ENCODE results near the gene USP15. TPM values are rescaled to one million over a fixed set of nuclear protein-coding genes. Genes with fewer than 3 reads are reported as not detected.

USP15 gene
- total and polyA plus RNA-seq, 2 of the 8 experiments (the other 6 are each of a cell fraction or from before 2014, with no cell fraction given), result 12.7 to 38.6 TPM

DNA sequence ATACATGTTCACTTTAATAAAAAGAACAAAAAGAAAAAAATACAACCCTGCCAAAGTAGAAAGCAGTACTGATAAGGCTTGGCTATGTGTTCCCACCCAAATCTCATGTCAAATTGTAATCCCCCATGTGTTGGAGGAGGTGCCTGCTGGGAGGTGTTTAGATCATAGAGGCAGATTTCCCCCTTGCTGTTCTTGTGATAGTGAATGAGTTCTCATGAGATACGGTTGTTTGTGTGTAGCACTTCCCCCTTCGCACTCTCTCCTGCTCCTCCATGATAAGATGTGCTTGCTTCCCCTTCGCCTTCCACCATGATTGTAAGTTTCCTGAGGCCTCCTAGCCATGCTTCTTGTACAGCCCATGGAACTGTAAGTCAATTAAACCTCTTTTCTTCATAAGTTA is 59.9 kb downstream of the USP15 start (continued):
- TF ChIP-seq CHD1 (IDR thresholded peaks at IDR 0.05; ENCODE audit: low read depth, low read length) (no peak), SP1 (IDR thresholded peaks at IDR 0.05; ENCODE audit: low read depth, low read length) (no peak), JUND (IDR thresholded peaks at IDR 0.05; ENCODE audit: low read length) (no peak), ASH2L (IDR thresholded peaks at IDR 0.05; ENCODE audit: low read length) (no peak), NRF1 (IDR thresholded peaks at IDR 0.05; ENCODE audit: low read depth, low read length) (no peak)

Measured in H1 (cell line).